Fibroblast of skin of left biceps (primary cell): ENCODE data around the gene HOXC11.

ENCODE experiments used
- DNase-seq, 2 experiments: peaks; one replicate each; pipeline ENCODE4 v3.0.0-alpha.2; 2013; ENCODE audit warnings: low read depth in 2 of 2

The HOXC11 gene

GRCh38 chr12:53972722-53973235, at the start of gene HOXC11:
Gene HOXC11 (plus strand): TSS chr12:53973126. CDS start chr12:53973242, 116 bp downstream.
- DNase-seq = no peak

GRCh38 chr12:53924521-53925405, 48.2 kb upstream of the HOXC11 start:
- no peak for DNase-seq

GRCh38 chr12:53927220-53928029, 45.5 kb upstream of the HOXC11 start:
- no peak for DNase-seq

- no peak for DNase-seq
Measured at GRCh38 chr12:53928054-53928835, 44.7 kb upstream of the HOXC11 start.

GRCh38 chr12:53929527-53929926, 43.4 kb upstream of the HOXC11 start:
- DNase-seq = no peak

- no peak for DNase-seq
Measured at GRCh38 chr12:53930591-53931255, 42.2 kb upstream of the HOXC11 start.

GRCh38 chr12:53931844-53932581, 40.9 kb upstream of the HOXC11 start:
- no peak for DNase-seq

GRCh38 chr12:53932915-53933314, 40.0 kb upstream of the HOXC11 start:
- DNase-seq = no peak

GRCh38 chr12:53935383-53936341, 37.3 kb upstream of the HOXC11 start:
- DNase-seq = no peak

GRCh38 chr12:53937099-53937498, 35.8 kb upstream of the HOXC11 start:
- DNase-seq = no peak

GRCh38 chr12:53937596-53938325, 35.2 kb upstream of the HOXC11 start:
- DNase-seq = no peak

- DNase-seq = no peak
Measured at GRCh38 chr12:53938326-53939140, 34.4 kb upstream of the HOXC11 start, which contains the start of gene HOXC13. Gene HOXC13 (plus strand): TSS chr12:53938831. CDS start chr12:53938907, 76 bp downstream.

GRCh38 chr12:53939141-53940108, 33.5 kb upstream of the HOXC11 start:
- no peak for DNase-seq

- DNase-seq = no peak
Measured at GRCh38 chr12:53940443-53941014, 32.4 kb upstream of the HOXC11 start.

- no peak for DNase-seq
Measured at GRCh38 chr12:53941187-53941586, 31.7 kb upstream of the HOXC11 start.

GRCh38 chr12:53941750-53942149, 31.2 kb upstream of the HOXC11 start:
- DNase-seq = no peak
